ENCODE measurements around the gene MMP8. TPM values are rescaled to one million over a fixed set of nuclear protein-coding genes. Genes with fewer than 3 reads are reported as not detected.

MMP8 gene
- total and polyA plus RNA-seq, 2 experiments from 2014 or later = not detected

GRCh38 chr11:102664001-102664752, 60.6 kb downstream of the MMP8 start:
- in situ Hi-C loops (cut with MboI) = no loop called here
- 76% methylated on average over 13 of the region's 13 CpGs for WGBS, 2 experiments (ENCODE audit: low coverage in 1 of 2, low lambda C conversion rate in 2 of 2, missing lambda C conversion rate in 2 of 2)

GRCh38 chr11:102662607-102663006, 62.1 kb downstream of the MMP8 start:
- no peak for TF ChIP-seq EZH2 (IDR thresholded peaks at IDR 0.05; ENCODE audit: insufficient read depth, poor library complexity, severe bottlenecking)
- no peak for TF ChIP-seq EZH2phosphoT487 (IDR thresholded peaks at IDR 0.05; ENCODE audit: insufficient read depth, low read depth)
- in situ Hi-C loops (cut with MboI) = no loop called here
- Histone ChIP-seq H3F3A (ENCODE audit: insufficient read depth) (no peaks in the 10 kb centered on the region), H3K27ac (no peak overlapping the region), H3K9me2 (ENCODE audit: insufficient read depth) (no peaks in the 10 kb centered on the region), H3K4me1 (ENCODE audit: insufficient read depth) (no peaks in the 10 kb centered on the region), H4K20me1 (ENCODE audit: insufficient read depth) (no peaks in the 10 kb centered on the region), H3K36me3 (ENCODE audit: low read depth) (no peaks in the 10 kb centered on the region), H3K4me2 (ENCODE audit: unreplicated experiment) (no peak overlapping the region), H3K27me3 (replicated peaks; ENCODE audit: insufficient read depth) (peaks cover 32% of the 10 kb centered on the region), H2AFZ (no peak overlapping the region), H3K9ac (no peak overlapping the region), H3K9me3 (ENCODE audit: low read depth) (no peaks in the 10 kb centered on the region), H3K4me3 (no peak overlapping the region), H3K79me2 (ENCODE audit: insufficient read depth) (no peaks in the 10 kb centered on the region)
- DNase-seq = no peak

More at GRCh38 chr11:102664001-102664752, 60.6 kb downstream of the MMP8 start:
- Histone ChIP-seq H3K9me3 (ENCODE audit: low read depth) (no peaks in the 10 kb centered on the region), H4K20me1 (ENCODE audit: insufficient read depth) (no peaks in the 10 kb centered on the region), H3K27me3 (replicated peaks; ENCODE audit: insufficient read depth) (peaks cover 17% of the 10 kb centered on the region), H3K79me2 (ENCODE audit: insufficient read depth) (no peaks in the 10 kb centered on the region), H2AFZ (no peak overlapping the region), H3K4me1 (ENCODE audit: insufficient read depth) (no peaks in the 10 kb centered on the region), H3K27ac (no peak overlapping the region), H3K4me2 (ENCODE audit: unreplicated experiment) (no peak overlapping the region), H3F3A (ENCODE audit: insufficient read depth) (no peaks in the 10 kb centered on the region), H3K4me3 (no peak overlapping the region), H3K36me3 (ENCODE audit: low read depth) (no peaks in the 10 kb centered on the region), H3K9me2 (ENCODE audit: insufficient read depth) (no peaks in the 10 kb centered on the region), H3K9ac (no peak overlapping the region)
- DNase-seq = peak; percentile 31
- TF ChIP-seq EZH2 (IDR thresholded peaks at IDR 0.05; ENCODE audit: insufficient read depth, poor library complexity, severe bottlenecking) (no peak), EZH2phosphoT487 (IDR thresholded peaks at IDR 0.05; ENCODE audit: insufficient read depth, low read depth) (no peak)

Other genes with a start within 250 kb of the MMP8 start
- gene MMP7, start 194.2 kb downstream of the MMP8 start, total RNA-seq (2014; rRNA removed; shearing (Covaris generic)) = not detected in 2 replicates
- not detected in 2 replicates for gene MMP7, start 194.2 kb downstream of the MMP8 start, polyA plus RNA-seq (2016; fragmentation: Nextera tagmentation; extraction: Ambion mirVana)
- gene MMP20, start 99.6 kb downstream of the MMP8 start, total RNA-seq (2014; rRNA removed; shearing (Covaris generic)) = not detected in 2 replicates
- not detected in 2 replicates for gene MMP20, start 99.6 kb downstream of the MMP8 start, polyA plus RNA-seq (2016; fragmentation: Nextera tagmentation; extraction: Ambion mirVana)
- not detected in 2 replicates for gene MMP27, start 19.2 kb downstream of the MMP8 start, total RNA-seq (2014; rRNA removed; shearing (Covaris generic))
- 0.09 TPM in 1 of 2 replicates, not detected in the other for gene MMP27, start 19.2 kb downstream of the MMP8 start, polyA plus RNA-seq (2016; fragmentation: Nextera tagmentation; extraction: Ambion mirVana)
- 0.97 and 2.3 TPM in 2 replicates for gene MMP10, start 55.7 kb upstream of the MMP8 start, total RNA-seq (2014; rRNA removed; shearing (Covaris generic))
- gene MMP10, start 55.7 kb upstream of the MMP8 start, polyA plus RNA-seq (2016; fragmentation: Nextera tagmentation; extraction: Ambion mirVana) = 1.0 and 1.1 TPM in 2 replicates
- 53.2 and 68.3 TPM in 2 replicates for gene MMP1, start 73.2 kb upstream of the MMP8 start, total RNA-seq (2014; rRNA removed; shearing (Covaris generic))
- gene MMP1, start 73.2 kb upstream of the MMP8 start, polyA plus RNA-seq (2016; fragmentation: Nextera tagmentation; extraction: Ambion mirVana) = 34.5 and 37.9 TPM in 2 replicates
- gene MMP3, start 118.7 kb upstream of the MMP8 start, total RNA-seq (2014; rRNA removed; shearing (Covaris generic)) = 16.1 and 19.1 TPM in 2 replicates
- gene MMP3, start 118.7 kb upstream of the MMP8 start, polyA plus RNA-seq (2016; fragmentation: Nextera tagmentation; extraction: Ambion mirVana) = 18.8 and 24.4 TPM in 2 replicates
- 0.51 and 0.76 TPM in 2 replicates for gene MMP12, start 150.0 kb upstream of the MMP8 start, total RNA-seq (2014; rRNA removed; shearing (Covaris generic))
- 0.19 and 0.41 TPM in 2 replicates for gene MMP12, start 150.0 kb upstream of the MMP8 start, polyA plus RNA-seq (2016; fragmentation: Nextera tagmentation; extraction: Ambion mirVana)
- gene MMP13, start 230.8 kb upstream of the MMP8 start, total RNA-seq (2014; rRNA removed; shearing (Covaris generic)) = not detected in 2 replicates
- gene MMP13, start 230.8 kb upstream of the MMP8 start, polyA plus RNA-seq (2016; fragmentation: Nextera tagmentation; extraction: Ambion mirVana) = not detected in 2 replicates